ENCODE measurements around the gene NFASC.

DNA sequence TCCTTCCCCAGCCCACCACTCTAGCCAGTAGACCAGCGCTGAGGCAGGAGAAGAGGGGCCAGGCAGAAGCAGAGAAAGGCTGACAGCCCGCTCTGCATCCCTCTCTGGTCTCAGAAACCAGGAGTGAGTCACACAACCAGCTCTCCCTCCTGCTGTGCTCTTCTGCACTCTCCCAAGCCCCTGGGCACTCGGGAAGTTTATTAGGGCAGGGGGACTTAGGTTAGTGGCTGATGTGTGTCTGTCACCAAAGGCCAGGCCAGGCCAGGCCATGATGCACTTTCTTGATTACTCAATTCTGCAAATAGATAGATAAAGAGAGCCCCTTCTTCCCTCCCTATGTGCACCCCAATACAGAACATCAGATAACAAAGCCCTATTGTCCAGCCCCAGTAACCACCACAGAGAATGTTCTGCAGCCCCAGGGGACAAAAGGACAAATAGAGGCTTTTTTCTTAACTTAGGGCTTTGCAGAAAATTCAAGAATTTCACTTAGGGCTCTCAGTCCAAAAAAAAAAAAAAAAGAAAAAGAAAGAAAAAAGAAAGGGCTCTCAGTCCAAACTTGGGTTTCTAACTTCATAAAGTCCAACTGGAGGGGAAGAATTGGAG, 119.5 kb downstream of the NFASC start:
- TF ChIP-seq EGR1 (IDR thresholded peaks at IDR 0.05) (no peak), EP300 (IDR thresholded peaks at IDR 0.05; ENCODE audit: borderline replicate concordance) (no peak), RAD21 (IDR thresholded peaks at IDR 0.05; ENCODE audit: low read depth) (no peak)
- TF ChIP-seq, protein P1, sequence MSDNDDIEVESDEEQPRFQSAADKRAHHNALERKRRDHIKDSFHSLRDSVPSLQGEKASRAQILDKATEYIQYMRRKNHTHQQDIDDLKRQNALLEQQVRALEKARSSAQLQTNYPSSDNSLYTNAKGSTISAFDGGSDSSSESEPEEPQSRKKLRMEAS (IDR thresholded peaks at IDR 0.05): no peak

All from Ishikawa (cell line).